Measurements from ENCODE around the gene SPATA4. TPM values are rescaled to one million over a fixed set of nuclear protein-coding genes. Genes with fewer than 3 reads are reported as not detected.

SPATA4 gene
- total RNA-seq, 1 experiment from 2014 or later = 0.20 TPM

- intact Hi-C loops (cut with micrococcal nuclease) = no loop called here
- TF ChIP-seq ZFX (IDR thresholded peaks at IDR 0.05) (no peak), REST (IDR thresholded peaks at IDR 0.05; ENCODE audit: low read depth) (no peak), MAX (IDR thresholded peaks at IDR 0.05) (no peak), POLR2AphosphoS5 (IDR thresholded peaks at IDR 0.05; ENCODE audit: low read depth, low read length) (no peak), ZBTB33 (IDR thresholded peaks at IDR 0.05; ENCODE audit: extremely low read depth, insufficient replicate concordance, low read length) (no peak), CTCF (IDR thresholded peaks at IDR 0.05 in 2 of 3, conservative IDR thresholded peaks at IDR 0.05 in 1 of 3; ENCODE audit: borderline replicate concordance in 1 of 3, insufficient read depth in 1 of 3, low read depth in 2 of 3, low read length in 2 of 3) (no peak), SRF (IDR thresholded peaks at IDR 0.05; ENCODE audit: low read depth) (no peak), SP1 (IDR thresholded peaks at IDR 0.05; ENCODE audit: low read depth) (no peak), CEBPB (IDR thresholded peaks at IDR 0.05; ENCODE audit: low read depth) (no peak), YY1 (IDR thresholded peaks at IDR 0.05; ENCODE audit: extremely low read depth, insufficient replicate concordance, low read depth, low read length) (no peak), ZNF274 (IDR thresholded peaks at IDR 0.05; ENCODE audit: low read depth, low read length) (no peak), ATF3 (IDR thresholded peaks at IDR 0.05) (no peak), TCF7L2 (IDR thresholded peaks at IDR 0.05; ENCODE audit: borderline replicate concordance, extremely low read depth, insufficient read depth, insufficient read length) (no peak), ELF1 (IDR thresholded peaks at IDR 0.05; ENCODE audit: borderline replicate concordance, low read depth) (no peak), JUND (IDR thresholded peaks at IDR 0.05) (no peak), POLR2A (IDR thresholded peaks at IDR 0.05; ENCODE audit: borderline replicate concordance, extremely low read depth, insufficient read depth, insufficient read length) (no peak), FOSL1 (IDR thresholded peaks at IDR 0.05; ENCODE audit: low read depth) (no peak)
- no peaks in the 10 kb centered on the region for H3K27me3 ChIP-seq (ENCODE audit: insufficient read depth, low read length)
- ATAC-seq (no peak), DNase-seq (ENCODE audit: low read depth, low spot score) (no peak)
- H4K20me1 ChIP-seq (ENCODE audit: insufficient read depth) = no peaks in the 10 kb centered on the region
- no peak overlapping the region for H3K4me2 ChIP-seq (ENCODE audit: low read length)
- ChIA-PET POLR2A (no interaction called here), RAD21 (ENCODE audit: low non-redundant PET in 1 of 2, low total read pairs in 2 of 2, uncharacterized antibody in 2 of 2, unreplicated experiment in 2 of 2) (no interaction called here), CTCF (no interaction called here)
- H3K9ac ChIP-seq (ENCODE audit: low read length) = no peak overlapping the region
- H3K4me1 ChIP-seq (ENCODE audit: control insufficient read depth in 1 of 2, insufficient read depth in 2 of 2, low read length in 2 of 2) = no peaks in the 10 kb centered on the region
- H3K9me3 ChIP-seq (ENCODE audit: control insufficient read depth in 1 of 2, insufficient read depth in 1 of 2, low read depth in 1 of 2, low read length in 2 of 2) = no peaks in the 10 kb centered on the region
- H3K4me3 ChIP-seq (replicated peaks in 1 of 2; ENCODE audit: low read depth in 1 of 2, low read length in 2 of 2) = no peak overlapping the region
- H2AFZ ChIP-seq (ENCODE audit: low read depth, low read length, poor library complexity, severe bottlenecking) = no peak overlapping the region
- H3K27ac ChIP-seq (ENCODE audit: low read depth, low read length) = no peak overlapping the region
- H3K79me2 ChIP-seq (ENCODE audit: insufficient read depth, low read length) = no peaks in the 10 kb centered on the region
- BruUV-seq (replicated peaks) = no TSS peak
- H3K36me3 ChIP-seq (ENCODE audit: control insufficient read depth in 1 of 2, insufficient read depth in 2 of 2, low read length in 2 of 2) = no peaks in the 10 kb centered on the region
- no peaks in the 10 kb centered on the region for H3K9me2 ChIP-seq (ENCODE audit: insufficient read depth)
Observed at GRCh38 chr4:176142253-176142652, 53.1 kb downstream of the SPATA4 start.

All from HCT116 (cell line).